ENCODE results near the gene KRT4.
"Not testable (repeated sequence)": the region's sequence is repeated elsewhere in the genome, so short reads cannot be mapped to it uniquely, and the experiment has no call there.

KRT4 gene

DNA sequence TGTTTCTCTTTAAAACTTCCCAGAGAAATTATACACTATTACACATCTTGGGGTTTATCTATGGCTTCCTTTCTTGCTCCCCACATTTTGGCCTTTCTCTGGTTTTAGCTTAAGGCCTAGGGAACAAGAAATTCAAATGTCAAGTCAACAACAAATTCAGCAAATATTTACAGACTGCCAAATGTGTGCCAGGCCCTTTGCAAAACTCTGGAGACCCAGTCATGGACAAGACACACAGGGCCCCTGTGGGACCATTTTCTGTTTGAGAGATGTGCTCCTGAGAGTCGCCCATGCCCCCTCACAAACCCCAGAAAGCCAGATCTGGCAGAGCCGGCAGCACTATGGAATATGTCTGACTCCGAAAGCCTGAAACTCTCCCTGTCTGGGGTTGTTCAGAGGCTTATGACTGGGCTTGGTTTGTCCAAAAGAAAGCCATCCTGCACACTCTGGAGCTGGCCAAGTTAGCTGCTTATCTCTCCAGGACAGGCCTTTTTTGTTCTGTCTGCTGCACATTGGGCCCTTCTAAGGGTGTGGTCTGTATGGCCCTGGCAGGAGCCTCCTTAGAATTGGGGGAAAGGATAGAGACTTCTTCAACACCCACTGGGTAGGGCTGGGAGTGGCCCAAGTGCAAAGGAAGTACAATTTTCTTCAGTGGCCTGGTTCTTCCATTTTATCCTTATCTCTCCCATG, 16.9 kb downstream of the KRT4 start:
- no peak for TF ChIP-seq JUND (IDR thresholded peaks at IDR 0.05; ENCODE audit: low read depth)
- in situ Hi-C loops (cut with HindIII; ENCODE audit: low pct_unique_long_range_greater_than_20kb, low sequenced_read_pairs) = no loop called here
- no peak for DNase-seq (ENCODE audit: low read depth in 1 of 2, low spot score in 1 of 2)

DNA sequence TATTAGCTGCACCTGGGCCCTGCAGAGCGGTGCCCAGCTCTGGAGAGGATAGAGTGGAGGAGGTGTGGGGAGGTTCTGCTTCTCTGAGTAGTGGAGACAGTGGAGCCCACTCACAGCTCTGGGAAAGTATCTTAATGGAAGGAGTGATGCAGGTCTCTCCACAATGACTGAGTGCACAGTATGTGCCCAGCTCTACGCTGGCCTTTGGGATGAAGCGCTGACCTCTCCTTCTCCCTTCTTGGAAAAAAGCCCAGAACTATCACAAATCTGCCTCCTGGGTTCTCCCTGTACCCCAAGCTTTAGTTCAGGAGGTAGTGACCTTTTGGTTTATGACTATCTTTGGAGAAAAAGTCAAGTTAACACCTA, 17.5 kb downstream of the KRT4 start:
- no peak for TF ChIP-seq JUND (IDR thresholded peaks at IDR 0.05; ENCODE audit: low read depth)
- in situ Hi-C loops (cut with HindIII; ENCODE audit: low pct_unique_long_range_greater_than_20kb, low sequenced_read_pairs) = no loop called here
- DNase-seq (ENCODE audit: low read depth in 1 of 2, low spot score in 1 of 2) = no peak

DNA sequence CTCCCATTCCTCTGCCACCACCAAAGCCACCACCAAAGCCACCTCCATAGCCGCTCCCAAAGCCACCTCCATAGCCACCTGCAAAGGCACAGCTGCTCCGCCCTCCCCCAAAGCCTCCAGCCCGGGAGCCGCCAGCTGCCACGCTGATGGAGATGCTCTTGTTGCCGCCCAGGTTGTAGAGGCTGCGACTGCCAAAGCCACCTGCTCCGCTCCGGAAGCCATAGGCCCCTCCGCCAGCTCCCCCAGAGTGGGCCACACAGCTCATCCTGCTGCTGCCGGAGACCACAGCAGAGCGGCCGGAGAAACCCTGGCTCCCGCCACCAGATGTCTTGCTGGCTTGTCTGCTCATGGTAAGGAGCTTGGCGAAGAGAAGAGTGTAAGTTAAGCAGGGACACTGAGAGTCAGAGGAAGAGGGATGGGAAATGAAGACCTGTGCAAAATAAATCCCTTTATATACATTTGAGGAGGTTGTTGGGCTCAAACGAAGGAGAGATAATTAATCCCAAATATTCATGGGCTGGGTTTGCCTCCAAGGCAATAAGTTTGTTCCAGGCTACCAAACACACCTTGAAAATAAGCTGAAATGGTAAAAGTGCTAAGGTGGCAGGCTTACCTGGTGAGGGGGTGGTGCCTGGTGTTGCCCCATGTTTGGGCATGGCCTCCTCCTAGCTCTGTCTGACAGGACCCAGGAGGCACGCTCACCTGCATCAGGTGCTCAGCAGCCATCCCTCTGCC, 18.1 kb downstream of the KRT4 start, which contains the start of gene KRT3:
KRT3 (minus strand) TSS at position 424 of the 735 bp plus-strand sequence; CDS start at position 349, 75 bp downstream.
- in situ Hi-C loops (cut with HindIII; ENCODE audit: low pct_unique_long_range_greater_than_20kb, low sequenced_read_pairs) = no loop called here
- DNase-seq (ENCODE audit: low read depth in 1 of 2, low spot score in 1 of 2) = no peak

DNA sequence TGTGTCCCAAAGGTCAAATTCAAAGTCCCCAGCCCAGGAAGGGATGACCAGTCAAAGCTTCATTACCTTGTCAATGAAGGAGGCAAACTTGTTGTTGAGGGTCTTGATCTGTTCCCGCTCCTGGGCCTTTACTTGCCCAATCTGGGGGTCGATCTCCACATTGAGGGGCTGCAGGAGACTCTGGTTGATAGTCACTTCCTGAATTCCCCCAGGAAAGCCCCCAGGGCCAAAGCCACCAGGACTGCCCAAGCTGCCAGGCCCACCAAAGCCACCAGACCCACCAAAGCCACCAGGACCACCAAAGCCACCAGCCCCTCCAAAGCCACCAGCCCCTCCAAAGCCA, 18.6 kb downstream of the KRT4 start:
- DNase-seq (ENCODE audit: low read depth in 1 of 2, low spot score in 1 of 2); in situ Hi-C loops (cut with HindIII; ENCODE audit: low pct_unique_long_range_greater_than_20kb, low sequenced_read_pairs): not testable (repeated sequence)

More for the DNA sequence above, 18.1 kb downstream of the KRT4 start, which contains the start of gene KRT3:
- TF ChIP-seq JUND (IDR thresholded peaks at IDR 0.05; ENCODE audit: low read depth) = no peak

DNA sequence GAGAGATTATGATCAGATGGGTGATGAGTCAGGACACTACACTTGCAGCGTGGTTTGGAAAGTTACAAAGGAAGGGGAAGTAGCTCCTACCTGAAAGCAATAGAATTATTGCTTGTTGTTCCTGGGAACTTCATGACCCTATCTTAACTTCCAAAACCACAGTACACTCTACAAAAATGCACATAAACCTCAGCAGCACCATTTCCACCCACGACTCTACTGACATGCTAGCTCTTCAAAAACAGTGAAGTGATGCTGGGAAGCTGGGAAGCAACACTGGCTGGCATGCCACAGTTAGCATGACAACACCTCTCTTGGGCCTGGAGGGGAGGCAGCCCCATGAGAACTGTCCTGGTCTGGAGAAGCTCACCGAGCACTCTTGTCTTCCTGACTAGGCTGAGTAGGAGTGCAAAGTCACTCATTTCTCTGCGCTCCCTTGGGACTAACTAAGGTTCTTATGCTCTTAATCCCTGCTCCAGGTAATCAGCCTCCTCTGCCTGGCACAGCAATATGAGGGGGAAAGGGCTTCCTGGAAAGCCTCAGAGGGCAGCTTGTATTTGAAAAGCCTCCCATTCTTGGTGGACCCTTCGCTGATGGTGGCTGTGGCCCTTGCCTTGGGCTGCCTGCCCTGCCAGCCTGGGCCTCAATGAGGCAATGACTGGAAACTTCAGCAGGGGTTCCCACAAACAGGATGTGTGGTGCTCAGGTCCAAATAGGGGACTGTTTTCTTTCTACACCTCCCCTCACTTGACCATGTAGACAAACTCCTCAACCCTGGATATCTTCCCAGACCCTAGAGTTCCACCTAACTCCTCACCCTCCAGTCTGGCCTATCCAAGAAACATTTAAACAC, 19.2 kb downstream of the KRT4 start:
- in situ Hi-C loops (cut with HindIII; ENCODE audit: low pct_unique_long_range_greater_than_20kb, low sequenced_read_pairs) = no loop called here
- peak in 1 of 2 experiments; percentile 16 for DNase-seq (ENCODE audit: low read depth in 1 of 2, low spot score in 1 of 2)
- TF ChIP-seq JUND (IDR thresholded peaks at IDR 0.05; ENCODE audit: low read depth) = no peak

DNA sequence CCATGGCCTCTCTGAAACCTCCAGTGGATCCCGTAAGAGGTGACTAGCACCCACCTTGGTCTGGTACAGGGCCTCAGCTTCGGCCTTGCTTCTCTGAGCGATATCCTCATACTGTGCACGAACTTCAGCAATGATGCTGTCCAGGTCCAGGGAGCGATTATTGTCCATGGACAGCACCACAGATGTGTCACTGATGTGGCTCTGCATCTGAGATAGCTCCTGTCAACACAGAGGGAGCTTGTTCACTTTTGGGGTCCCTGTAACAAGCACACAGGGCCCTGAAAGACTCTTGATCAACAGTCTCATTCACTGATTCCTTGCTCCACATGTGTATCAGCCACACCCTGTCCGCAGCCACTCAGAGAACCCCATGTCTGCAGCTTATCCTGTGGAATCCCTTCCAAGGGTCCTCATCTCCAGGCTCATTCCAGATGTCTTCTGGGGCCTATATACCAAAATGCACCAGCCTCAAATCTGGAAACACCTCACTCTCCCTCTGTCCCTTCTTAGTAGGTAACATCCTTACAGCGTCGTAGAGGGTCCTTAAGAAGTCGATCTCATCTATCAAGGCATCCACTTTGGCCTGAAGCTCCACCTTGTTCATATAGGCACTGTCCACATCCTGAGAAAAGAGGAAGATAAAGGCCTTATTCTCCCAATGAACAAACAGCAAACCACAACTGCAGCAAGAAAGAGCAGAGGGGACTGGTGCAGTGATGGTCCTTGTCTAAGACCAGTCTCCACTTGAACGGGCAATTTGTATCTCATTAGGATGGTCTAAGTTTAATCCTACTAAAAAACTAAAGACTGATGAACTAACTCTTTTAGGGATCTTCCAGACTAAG, 21.5 kb downstream of the KRT4 start:
- DNase-seq (ENCODE audit: low read depth in 1 of 2, low spot score in 1 of 2) = no peak
- TF ChIP-seq JUND (IDR thresholded peaks at IDR 0.05; ENCODE audit: low read depth) = no peak
- in situ Hi-C loops (cut with HindIII; ENCODE audit: low pct_unique_long_range_greater_than_20kb, low sequenced_read_pairs) = no loop called here

DNA sequence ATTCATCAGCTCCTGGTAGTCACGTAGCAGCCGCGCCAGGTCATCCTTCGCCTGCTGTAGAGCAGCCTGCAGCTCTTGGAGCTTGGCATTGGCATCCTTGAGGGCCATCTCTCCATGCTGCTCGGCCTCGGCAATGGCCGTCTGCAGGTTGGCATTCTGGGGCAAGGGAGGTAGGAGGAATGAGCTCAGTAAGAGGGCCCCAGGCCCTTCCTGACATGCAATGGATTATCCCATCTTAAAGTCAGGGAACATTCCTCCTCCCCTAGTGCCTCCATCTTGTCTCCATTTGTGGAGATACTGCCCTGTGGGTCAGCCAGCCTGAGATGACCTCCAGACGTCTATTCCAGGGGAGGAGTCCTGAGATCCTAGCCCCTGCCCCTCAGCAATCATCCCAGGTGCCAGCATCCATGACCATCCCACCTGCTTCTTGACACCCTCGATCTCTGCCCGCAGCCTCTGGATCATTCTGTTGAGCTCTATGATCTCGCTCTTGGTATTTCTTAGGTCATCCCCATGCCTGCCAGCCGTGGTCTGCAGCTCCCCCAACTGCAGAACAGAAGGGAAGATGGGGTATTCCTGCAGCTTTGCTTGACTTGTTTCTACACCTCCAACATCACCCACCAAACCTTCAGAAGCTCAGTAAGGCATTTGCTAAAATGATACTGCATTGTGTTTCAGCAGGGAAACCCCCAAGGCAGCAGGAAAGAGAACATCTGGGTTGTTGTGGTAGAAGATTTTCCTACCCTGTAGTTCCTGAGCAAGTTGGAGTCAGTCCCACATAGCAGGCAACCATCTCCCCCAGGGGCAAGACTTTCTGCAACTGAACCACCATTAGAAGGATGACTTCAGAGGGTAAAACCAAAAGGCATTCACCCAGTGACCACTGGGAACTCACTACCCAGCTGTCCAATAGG, 22.4 kb downstream of the KRT4 start:
- DNase-seq (ENCODE audit: low read depth in 1 of 2, low spot score in 1 of 2) = no peak
- in situ Hi-C loops (cut with HindIII; ENCODE audit: low pct_unique_long_range_greater_than_20kb, low sequenced_read_pairs) = no loop called here
- no peak for TF ChIP-seq JUND (IDR thresholded peaks at IDR 0.05; ENCODE audit: low read depth)

DNA sequence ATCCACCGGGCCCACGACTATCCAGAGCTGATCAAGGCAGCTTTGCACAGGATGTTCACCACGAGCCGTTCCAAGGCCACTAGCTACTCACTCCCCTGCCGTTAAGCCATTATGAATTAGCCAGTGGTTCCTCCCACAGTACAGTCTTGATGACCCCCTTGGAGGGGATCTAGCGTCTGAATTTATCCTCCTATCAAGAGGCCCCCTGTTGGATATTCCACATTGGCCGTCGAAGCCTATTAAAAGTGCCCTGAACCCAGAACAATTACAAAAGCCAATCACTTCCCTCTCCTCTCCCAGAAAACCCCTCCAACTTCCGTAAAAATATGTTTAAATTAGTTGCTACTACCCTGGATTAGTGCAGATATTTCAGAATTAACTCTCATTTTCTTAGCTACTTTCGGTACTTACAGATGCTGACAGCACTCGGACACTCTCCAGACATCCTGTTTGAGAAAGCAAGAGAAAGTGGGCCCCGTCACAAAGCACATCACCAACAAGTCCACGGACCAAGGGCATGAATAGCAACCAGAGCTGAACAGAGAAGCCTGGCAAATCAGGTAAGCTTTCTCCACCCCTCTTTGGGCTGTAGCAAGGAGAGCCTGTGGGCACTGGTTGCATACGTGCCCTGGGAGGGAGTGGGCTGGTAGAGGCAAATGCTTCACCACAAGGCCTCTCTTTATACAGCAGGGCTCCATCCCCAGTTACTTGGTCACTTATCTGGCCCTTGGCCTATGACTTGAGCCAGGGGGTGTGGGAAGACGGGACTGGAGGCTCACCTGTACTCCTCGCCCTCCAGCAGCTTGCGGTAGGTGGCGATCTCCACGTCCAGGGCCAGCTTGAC, 23.3 kb downstream of the KRT4 start:
- TF ChIP-seq JUND (IDR thresholded peaks at IDR 0.05; ENCODE audit: low read depth) = no peak
- in situ Hi-C loops (cut with HindIII; ENCODE audit: low pct_unique_long_range_greater_than_20kb, low sequenced_read_pairs) = no loop called here
- no peak for DNase-seq (ENCODE audit: low read depth in 1 of 2, low spot score in 1 of 2)

DNA sequence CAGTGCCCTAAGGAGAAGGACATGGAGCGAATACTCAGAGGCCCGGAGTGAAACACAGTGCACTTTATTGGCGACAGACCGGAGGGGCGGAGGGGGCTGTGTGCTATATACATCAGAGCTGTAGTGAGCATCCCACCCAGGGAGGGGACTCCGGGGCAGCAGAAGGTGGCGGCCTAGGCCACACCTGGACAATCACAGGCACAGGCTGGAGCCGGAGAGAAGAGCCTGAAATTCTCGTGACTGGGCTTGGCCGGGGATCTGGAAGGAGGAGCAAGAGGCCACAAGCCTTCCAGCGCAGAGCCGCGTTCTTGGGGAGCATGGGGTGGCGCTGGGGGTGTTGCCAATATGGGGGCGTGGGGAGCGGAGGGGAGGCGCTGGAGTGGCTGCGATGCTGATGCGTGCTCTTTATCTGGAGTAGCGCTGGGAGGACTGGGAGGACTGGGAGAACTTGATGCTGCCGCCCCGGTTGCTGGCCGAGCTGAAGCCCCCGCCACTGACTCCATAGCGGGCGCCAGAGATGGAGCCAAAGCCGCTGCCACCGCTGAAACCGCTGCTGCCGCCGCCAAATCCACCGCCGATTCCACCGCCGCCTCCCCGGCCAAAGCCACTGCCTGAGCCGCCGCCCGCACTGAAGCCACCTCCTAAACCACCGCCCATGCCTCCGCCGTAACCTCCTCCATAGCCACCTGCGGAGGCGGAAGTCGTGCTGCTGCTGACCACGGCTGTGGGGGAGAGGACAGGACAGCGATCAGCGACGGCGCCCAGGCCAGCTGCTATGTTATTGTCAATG, 24.1 kb downstream of the KRT4 start:
- in situ Hi-C loops (cut with HindIII; ENCODE audit: low pct_unique_long_range_greater_than_20kb, low sequenced_read_pairs) = no loop called here
- no peak for DNase-seq (ENCODE audit: low read depth in 1 of 2, low spot score in 1 of 2)
- no peak for TF ChIP-seq JUND (IDR thresholded peaks at IDR 0.05; ENCODE audit: low read depth)

Data from T47D (cell line).